ENCODE data around the gene TBCD. TPM values are rescaled to one million over a fixed set of nuclear protein-coding genes. Genes with fewer than 3 reads are reported as not detected.

TBCD gene
- total RNA-seq, 2 experiments from 2014 or later, result 87.8 to 145 TPM

- Histone ChIP-seq H3K27ac (ENCODE audit: low read depth, low read length, poor library complexity, severe bottlenecking) (no peak overlapping the region), H3K36me3 (ENCODE audit: insufficient read depth, low read length) (peaks cover 19% of the 10 kb centered on the region), H3K4me3 (ENCODE audit: low read depth, low read length, poor library complexity, severe bottlenecking) (no peak overlapping the region), H4K20me1 (ENCODE audit: insufficient read depth, low read length) (no peaks in the 10 kb centered on the region), H3K9me3 (ENCODE audit: low read length) (no peaks in the 10 kb centered on the region), H3K4me2 (ENCODE audit: low read length) (no peak overlapping the region), H3K79me2 (ENCODE audit: insufficient read depth, low read depth, low read length) (no peaks in the 10 kb centered on the region), H3K4me1 (ENCODE audit: insufficient read depth, low read length, poor library complexity, severe bottlenecking) (peaks cover 8% of the 10 kb centered on the region), H3K9me2 (ENCODE audit: insufficient read depth, low read length) (no peaks in the 10 kb centered on the region), H2AFZ (ENCODE audit: low read length) (no peak overlapping the region)
- ChIA-PET POLR2A (no interaction called here), CTCF (ENCODE audit: unreplicated experiment) (no interaction called here)
- intact Hi-C loops (cut with micrococcal nuclease; ENCODE audit: unreplicated experiment), result no loop called here
- no TSS peak for BruUV-seq (replicated peaks)
- DNase-seq (ENCODE audit: low spot score), result no peak
- TF ChIP-seq EZH2phosphoT487 (IDR thresholded peaks at IDR 0.05; ENCODE audit: borderline replicate concordance, low read depth, low read length), result no peak
- TF ChIP-seq CTCF (conservative IDR thresholded peaks at IDR 0.05; ENCODE audit: low read length), result no peak
These were observed 94.3 kb downstream of the TBCD start for GRCh38 chr17:82846061-82846691.

- no peak for DNase-seq (ENCODE audit: low spot score)
- no peaks in the 10 kb centered on the region for H3K9me3 ChIP-seq (ENCODE audit: low read length)
- no peaks in the 10 kb centered on the region for H3K79me2 ChIP-seq (ENCODE audit: insufficient read depth, low read depth, low read length)
- no peaks in the 10 kb centered on the region for H3K9me2 ChIP-seq (ENCODE audit: insufficient read depth, low read length)
- intact Hi-C loops (cut with micrococcal nuclease; ENCODE audit: unreplicated experiment), result no loop called here
- TF ChIP-seq EZH2phosphoT487 (IDR thresholded peaks at IDR 0.05; ENCODE audit: borderline replicate concordance, low read depth, low read length) (no peak), CTCF (conservative IDR thresholded peaks at IDR 0.05; ENCODE audit: low read length) (no peak)
- H2AFZ ChIP-seq (ENCODE audit: low read length), result no peak overlapping the region
- ChIA-PET POLR2A (no interaction called here), CTCF (ENCODE audit: unreplicated experiment) (no interaction called here)
- peaks cover 19% of the 10 kb centered on the region for H3K36me3 ChIP-seq (ENCODE audit: insufficient read depth, low read length)
- no peak overlapping the region for H3K4me2 ChIP-seq (ENCODE audit: low read length)
- peaks cover 8% of the 10 kb centered on the region for H3K4me1 ChIP-seq (ENCODE audit: insufficient read depth, low read length, poor library complexity, severe bottlenecking)
- no peak overlapping the region for H3K27ac ChIP-seq (ENCODE audit: low read depth, low read length, poor library complexity, severe bottlenecking)
- no peak overlapping the region for H3K4me3 ChIP-seq (ENCODE audit: low read depth, low read length, poor library complexity, severe bottlenecking)
- no TSS peak for BruUV-seq (replicated peaks)
- H4K20me1 ChIP-seq (ENCODE audit: insufficient read depth, low read length), result no peaks in the 10 kb centered on the region
These were observed 96.2 kb downstream of the TBCD start for GRCh38 chr17:82848022-82848592.

Measured in OCI-LY7 (cell line).